Measurements from ENCODE around the gene SGSM1.
"Not testable (repeated sequence)": the region's sequence is repeated elsewhere in the genome, so short reads cannot be mapped to it uniquely, and the experiment has no call there.

Gene SGSM1

DNA sequence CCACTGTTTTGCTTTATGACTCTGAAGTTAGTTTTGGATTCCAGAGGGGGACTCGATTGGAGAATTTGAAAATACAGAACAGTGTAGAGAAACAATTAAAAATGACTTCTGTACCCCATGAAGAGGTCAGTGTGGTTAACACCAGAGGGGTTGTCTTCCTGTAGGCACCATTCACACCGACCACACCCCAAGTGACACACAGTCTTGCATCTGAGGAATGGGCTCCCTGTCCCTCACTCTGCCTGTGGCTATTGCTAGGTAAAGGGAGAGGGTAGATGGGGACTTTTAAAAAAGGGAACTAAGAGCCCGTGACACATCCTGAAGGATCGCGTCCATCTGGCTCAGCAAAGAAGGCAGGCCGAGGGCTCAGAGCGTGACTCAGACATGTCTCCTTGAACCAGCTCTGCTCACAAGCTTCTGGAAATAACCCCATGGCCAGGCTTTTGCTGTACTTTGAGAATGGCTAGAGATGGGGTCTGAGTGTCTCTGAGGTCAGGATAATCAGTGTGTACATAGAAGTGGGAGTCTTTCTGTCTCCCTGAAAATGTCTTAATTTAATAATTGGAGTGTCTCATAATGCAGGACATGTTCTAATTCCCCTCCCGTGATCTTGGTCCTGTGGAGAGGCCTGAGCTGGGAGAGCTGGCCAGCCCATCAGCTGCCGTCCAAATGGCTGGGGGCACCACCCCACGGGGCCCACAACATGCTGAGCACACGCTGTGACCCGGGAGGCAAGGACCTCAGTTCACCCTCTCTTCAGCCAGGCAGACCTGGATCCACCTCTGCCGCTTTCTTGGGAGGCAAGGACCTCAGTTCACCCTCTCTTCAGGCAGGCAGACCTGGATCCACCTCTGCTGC lies 39.3 kb downstream of the SGSM1 start:
- DNase-seq: no peak

DNA sequence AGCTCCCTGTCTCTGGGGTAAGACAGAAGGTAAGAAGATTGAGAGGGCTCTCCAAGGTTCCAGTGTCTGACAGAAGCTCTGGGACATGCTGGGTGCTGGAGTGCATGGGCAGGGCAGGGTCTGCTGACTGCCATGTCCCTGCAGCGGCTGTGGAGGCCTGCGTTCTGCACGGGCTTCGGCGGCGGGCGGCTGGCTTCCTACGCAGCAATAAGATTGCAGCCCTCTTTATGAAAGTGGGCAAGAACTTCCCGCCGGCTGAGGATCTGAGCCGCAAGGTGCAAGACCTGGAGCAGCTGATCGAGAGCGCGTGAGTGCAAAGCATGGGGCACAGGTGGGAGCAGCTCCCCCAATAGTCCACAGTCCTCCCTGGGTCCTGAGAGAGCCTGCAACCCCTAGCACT lies 41.5 kb downstream of the SGSM1 start:
- DNase-seq: no peak

GRCh38 chr22:24848559-24849168 lies 42.7 kb downstream of the SGSM1 start:
- DNase-seq: no peak

DNA sequence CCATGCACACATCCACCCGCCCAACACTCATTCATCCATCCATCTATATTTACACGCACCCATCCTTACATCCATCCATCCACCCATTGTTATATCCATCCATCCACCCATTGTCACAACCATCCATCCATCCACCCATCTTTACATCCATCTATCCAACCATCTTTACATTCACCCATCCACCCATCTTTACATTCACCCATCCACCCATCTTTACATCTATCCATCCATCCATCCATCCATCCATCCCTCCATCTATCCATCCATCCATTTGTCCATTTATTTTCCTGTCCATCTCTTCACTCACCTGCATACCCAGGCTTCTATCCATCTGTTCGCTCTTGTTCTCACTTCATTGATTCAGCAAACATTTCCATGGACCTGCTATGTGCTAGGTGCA lies 49.8 kb downstream of the SGSM1 start:
- no peak for DNase-seq

- DNase-seq: no peak
Observed at GRCh38 chr22:24857576-24857975, 51.6 kb downstream of the SGSM1 start.

DNA sequence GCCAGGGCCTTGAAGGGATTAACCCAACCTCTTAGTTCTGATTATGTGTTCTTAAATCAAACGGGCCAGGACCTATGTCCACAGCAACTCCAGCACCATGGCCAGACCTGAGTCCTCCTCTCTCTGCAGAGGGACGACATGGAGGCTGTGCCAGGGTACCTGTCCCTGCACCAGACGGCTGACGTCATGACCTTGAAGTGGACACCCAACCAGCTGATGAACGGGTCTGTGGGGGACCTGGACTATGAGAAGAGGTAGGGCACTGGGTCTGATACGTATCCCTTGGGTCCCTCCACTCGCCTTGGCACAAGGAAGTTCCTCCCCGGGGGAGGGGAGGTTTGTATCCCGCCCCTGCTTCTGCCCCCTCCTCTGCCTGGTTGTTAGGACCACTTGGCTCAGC lies 53.6 kb downstream of the SGSM1 start:
- no peak for DNase-seq

- DNase-seq: no peak
Observed at GRCh38 chr22:24865508-24865907, 59.5 kb downstream of the SGSM1 start.

DNA sequence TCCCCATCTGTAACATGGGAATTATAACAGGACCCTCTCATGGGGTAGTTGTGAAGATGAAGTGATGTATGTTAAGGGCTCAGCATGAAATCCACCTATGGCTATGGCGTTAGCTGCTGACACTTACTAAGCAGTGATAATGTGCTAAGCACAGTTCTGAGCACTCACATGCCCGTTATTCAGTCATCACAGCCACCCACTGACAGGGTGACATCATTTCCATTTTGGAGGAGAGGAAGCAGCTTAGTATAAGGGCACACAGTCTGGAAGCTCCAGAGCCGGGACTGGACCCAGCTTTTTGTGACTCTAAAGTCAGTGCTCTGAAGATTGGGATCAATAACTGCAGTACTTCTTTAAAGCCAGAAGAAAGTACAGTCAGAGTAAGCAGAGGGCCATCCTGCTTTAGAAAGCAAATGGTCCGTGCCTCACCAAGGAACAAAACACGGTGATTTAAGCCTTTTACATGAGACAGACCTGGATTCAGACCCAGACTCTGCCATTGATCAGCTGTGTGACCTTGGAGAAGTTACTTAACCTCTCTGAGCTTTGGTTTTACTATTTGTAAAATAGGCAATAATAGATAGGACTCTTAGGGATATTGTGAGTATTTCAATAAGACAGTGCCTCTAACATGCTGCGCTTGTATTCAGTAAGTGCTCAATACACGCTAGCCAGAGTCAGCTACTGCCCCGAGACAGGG lies 61.5 kb downstream of the SGSM1 start:
- DNase-seq: no peak

GRCh38 chr22:24868979-24869378 lies 63.0 kb downstream of the SGSM1 start:
- no peak for DNase-seq

- no peak for DNase-seq
Observed at GRCh38 chr22:24871611-24872205, 65.7 kb downstream of the SGSM1 start.

DNA sequence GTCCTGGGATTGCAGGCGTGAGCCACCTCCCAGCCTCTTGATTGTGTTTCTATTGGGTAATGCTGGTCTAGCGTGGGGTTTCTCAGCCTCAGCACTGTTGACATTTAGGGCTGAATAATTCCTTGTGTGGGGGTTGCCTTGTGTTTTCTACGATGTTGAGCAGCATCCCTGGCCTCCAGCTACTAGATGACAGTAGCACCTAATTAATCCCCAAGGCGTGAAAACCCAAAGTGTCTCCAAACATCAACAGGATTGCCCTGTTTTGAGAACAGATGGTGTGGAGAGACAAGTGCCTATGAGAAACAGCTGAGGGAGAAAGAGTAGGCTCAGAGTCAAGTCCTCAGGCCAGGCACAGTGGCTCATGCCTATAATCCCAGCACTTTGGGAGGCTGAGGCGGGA lies 67.2 kb downstream of the SGSM1 start:
- DNase-seq: no peak

GRCh38 chr22:24875862-24876506 lies 70.0 kb downstream of the SGSM1 start:
- no peak for DNase-seq

GRCh38 chr22:24876700-24877099 lies 70.7 kb downstream of the SGSM1 start:
- DNase-seq: no peak

GRCh38 chr22:24878969-24879368 lies 73.0 kb downstream of the SGSM1 start:
- no peak for DNase-seq

- DNase-seq: no peak
Observed at GRCh38 chr22:24883432-24883831, 77.4 kb downstream of the SGSM1 start.

GRCh38 chr22:24887260-24887659 lies 81.2 kb downstream of the SGSM1 start:
- no peak for DNase-seq

GRCh38 chr22:24893341-24894070 lies 87.5 kb downstream of the SGSM1 start:
- no peak for DNase-seq

DNA sequence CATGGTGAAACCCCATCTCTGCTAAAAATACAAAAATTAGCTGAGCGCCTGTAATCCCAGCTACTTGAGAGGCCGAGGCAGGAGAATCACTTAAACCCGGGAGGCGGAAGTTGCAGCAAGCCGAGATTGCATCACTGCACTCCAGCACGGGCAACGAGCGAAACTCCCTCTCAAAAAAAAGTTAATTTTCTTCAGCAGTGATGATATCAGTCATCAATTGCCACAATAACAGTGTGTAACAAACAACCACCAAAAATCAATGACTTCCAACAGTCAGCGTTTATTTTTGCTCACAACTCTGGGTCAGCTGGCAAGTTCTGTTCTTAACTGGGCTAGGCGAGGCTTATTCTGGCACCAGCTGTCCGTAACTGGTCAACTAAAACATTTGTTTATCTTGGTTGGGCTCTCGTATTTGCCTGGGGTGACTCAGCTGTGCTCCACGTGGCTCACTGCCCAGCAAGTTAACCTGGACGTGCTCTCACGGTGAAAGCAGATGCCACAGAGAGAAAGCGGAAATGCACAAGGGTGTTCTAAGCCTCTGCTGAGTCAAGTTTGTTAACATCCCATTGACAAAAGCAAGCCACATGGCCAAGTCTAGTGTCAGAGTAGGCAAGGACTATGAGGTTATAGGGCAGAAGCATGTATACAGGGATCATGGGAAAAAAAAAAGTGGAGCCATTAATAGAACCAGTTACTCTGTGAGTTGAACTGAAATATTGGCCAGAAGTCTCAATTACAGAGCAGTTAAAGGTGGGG lies 88.4 kb downstream of the SGSM1 start:
- DNase-seq: no peak

- no peak for DNase-seq
Observed at GRCh38 chr22:24894998-24895397, 89.0 kb downstream of the SGSM1 start.

GRCh38 chr22:24901448-24901847 lies 95.4 kb downstream of the SGSM1 start:
- DNase-seq: no peak

DNA sequence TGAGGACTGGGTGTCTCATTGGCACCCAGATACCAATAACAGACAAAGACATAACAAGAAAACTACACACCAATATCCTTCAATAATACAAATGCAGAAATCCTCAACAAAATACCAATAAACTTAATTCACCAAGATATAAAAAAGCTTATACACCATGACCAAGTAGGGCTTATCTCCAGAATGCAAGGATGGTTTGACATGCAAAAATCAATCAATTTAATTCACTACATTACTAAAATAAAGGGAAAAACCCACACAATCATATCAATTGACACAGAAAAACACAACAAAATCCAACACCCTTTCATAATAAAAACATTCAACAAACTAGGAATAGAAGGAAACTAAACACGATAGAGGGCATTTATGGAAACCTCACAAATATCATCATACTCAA lies 99.9 kb downstream of the SGSM1 start:
- no peak for DNase-seq

GRCh38 chr22:24907101-24907500 lies 101.1 kb downstream of the SGSM1 start:
- DNase-seq: not testable (repeated sequence)
